HG03342 (cell line): ENCODE measurements around the gene C19orf25.
"Not testable (repeated sequence)": the region's sequence is repeated elsewhere in the genome, so short reads cannot be mapped to it uniquely, and the experiment has no call there.

Experiments
- ATAC-seq: cut with Tn5 transposase; IDR thresholded peaks from one replicate; pipeline ENCODE4 v1.9.1; 2021; ENCODE audit warnings: mild to moderate bottlenecking, moderate library complexity; ENCODE audit not compliant: unreplicated experiment

The C19orf25 gene

GRCh38 chr19:1449467-1450442, 29.3 kb downstream of the C19orf25 start, which contains the start of gene APC2:
Gene APC2 (plus strand): TSS chr19:1450121. CDS start chr19:1453002, 2,881 bp downstream.
- no peak for ATAC-seq

DNA sequence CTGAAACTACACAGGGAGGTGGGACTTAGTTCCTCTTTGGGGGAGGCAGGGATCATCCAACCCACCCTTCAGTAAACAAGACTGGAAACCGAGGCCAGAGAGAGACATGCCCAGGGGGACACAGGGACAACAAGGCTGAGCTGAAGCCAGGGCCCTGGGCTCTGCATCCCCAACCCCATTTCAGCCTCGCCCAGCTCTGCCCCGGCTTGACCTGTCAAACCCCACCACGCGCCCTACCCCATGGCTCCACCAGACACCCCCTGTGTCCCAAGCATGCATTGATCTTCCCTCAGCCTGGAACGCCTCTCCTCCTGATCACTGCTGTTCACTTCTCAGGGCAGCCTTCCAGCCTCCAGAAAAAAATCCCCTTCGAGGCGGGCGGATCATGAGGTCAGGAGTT, 31.1 kb downstream of the C19orf25 start:
- no peak for ATAC-seq

DNA sequence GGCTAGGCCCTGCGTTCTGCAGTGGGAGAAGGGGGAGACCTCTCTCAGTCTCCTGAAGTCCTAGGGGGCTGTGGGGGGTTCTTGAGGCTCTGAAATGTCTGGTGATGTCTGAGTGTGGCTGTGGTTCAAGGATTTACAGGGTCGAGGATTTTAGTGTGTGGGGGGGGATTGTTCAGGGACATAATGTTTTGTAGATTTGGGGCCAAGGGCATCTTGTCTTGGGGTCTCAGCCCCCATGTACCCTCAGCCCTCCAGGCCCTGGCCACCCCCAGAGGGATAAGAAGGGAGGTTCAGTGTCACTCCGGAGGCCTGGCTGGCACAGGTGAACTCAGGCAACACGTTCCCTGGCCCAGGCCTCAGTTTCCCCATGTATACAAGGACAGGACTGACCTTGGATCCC, 31.5 kb downstream of the C19orf25 start:
- no peak for ATAC-seq

DNA sequence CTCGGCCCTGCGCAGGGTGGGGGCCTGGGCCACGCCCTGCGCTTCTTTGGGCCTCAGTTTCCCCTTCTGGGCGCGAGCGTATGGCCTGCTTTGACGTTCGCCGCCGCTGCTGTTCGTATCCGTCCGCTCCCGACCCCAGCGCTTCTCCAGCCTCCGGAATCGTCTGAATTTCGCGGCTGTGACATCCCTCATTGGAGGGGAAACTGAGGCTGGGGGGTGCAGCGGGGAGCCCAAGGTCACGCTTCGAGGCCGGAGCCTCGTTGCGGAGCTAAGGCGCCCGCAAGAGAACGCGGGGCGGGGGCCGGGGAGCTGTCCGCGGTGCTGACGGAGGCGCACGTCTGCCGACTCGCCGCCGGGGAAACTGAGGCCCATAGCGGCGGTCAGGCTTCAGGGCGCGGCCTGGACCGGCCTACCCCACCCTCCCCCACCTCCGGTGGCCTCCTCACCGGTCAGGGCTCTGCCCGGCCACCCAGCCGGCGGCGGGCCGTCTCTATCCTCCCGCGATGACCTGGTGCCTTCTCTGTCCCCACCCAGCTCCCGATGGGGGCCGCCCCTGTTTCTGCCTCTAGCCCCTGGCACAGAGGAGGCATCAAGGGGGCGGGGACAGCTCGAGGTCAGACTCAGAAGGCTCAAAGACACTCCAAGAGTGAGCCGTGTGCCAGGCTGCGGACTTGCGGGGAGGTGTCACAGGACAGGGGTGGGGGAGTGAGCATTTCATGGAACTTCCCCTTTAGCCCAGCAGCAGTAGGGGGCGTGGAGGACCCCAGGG, 32.1 kb downstream of the C19orf25 start:
- ATAC-seq, result no peak

DNA sequence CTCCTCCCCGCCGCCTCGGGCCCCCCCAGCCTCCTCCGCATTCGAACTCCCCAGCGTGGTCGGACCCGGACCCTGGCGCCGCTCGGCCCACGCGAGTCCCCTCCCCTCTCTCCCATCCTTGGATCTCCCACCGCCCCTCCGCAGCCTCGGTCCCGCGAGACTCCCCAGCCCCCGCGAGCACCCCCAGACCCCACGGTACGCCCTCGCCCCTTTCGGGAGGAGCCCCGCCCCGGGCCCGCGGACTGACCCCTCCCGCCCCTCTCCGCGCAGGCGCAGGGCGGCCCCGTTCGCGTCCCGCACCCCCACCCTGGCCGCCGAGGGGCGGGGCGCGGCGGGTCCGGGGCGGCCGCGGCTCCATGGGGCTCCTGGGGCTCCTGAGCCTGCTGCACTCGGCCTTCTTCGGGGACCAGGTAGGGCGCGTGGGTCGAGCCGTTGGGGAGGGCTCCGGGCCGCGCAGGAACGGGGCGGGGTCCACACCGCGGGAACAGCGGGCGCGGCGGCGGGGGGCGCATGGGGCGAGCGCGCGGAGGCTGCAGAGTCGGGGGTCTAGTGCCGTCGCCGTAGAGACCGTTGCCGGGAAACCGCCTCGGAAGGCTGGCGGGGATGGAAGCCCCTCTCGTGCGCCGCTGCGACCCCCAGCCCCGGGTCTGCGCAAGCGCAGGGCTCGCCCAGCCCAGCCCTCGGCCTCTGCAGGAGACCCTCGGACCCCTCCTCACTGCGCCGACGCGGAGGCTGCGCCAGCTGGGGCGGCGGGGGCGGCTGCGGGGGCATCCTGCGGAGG, 32.9 kb downstream of the C19orf25 start:
- no peak for ATAC-seq

DNA sequence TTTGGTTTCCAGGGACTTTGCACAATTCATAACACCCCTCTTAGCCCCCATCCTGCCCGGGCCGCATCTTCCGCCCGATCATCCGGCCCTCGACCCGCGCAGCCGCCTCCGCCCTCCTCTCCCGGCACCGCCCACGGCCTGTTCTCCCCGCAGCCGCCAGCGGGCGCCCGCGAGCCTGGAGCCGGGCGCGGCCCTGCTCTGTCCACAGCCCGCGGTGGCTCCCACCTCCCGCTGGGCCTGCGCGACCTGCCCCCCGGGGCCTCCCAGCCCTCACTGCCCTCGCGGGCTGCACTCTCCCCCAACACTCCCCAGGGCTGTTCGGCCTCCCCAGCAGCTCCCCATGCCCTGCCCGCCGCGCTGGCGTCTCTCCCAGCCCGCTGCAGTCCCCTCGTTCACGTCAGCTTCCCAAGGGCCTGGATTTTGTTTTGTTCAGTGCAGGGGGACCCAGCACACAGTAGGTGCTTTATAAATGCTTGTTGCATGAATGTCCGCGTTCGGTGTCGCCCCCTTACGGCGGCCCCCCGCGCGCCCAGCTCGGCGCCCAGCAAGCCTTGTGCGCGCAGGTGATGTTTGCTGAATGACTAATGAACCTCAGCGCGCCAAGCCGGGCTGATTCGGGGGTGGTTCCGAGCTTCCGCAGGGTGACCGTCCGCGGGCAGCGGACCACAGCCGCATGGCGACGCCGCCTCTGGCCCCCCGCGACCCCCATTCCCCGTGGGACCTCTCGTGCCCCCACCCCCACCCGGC, 33.7 kb downstream of the C19orf25 start:
- ATAC-seq, result no peak

DNA sequence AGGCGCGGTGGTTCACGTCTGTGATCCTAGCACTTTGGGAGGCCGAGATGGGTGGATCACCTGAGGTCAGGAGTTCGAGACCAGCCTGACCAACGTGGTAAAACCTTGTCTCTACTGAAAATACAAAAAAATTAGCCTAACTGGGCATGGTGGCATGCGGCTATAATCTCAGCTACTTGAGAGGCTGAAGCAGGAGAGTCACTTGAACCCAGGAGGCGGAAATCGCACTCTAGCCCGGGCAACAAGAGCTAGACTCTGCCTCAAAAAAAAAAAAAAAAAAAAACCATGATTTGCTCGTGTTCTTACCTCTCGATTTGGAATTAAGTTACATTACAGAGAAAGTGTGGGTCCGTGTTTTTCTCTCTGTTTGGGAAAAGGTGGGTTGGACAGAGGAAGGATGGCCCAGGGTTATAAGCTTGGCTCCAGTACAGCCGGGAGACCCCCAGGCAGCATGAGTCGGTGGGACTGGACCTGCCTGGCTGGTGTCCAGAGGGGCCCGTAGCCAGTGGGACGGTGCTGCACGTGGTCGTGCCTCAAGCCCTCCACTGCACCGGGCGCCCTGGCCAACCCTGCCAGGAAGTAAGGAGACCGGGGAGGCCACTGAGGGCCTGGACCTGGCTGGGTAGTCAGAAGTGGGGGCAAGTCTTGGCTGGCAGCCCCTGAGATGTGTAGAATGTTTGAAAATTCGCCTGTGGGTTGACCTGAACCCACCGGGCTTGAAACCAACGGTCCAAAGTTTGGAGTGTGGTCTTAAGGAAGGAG, 37.2 kb downstream of the C19orf25 start:
- ATAC-seq, result no peak

DNA sequence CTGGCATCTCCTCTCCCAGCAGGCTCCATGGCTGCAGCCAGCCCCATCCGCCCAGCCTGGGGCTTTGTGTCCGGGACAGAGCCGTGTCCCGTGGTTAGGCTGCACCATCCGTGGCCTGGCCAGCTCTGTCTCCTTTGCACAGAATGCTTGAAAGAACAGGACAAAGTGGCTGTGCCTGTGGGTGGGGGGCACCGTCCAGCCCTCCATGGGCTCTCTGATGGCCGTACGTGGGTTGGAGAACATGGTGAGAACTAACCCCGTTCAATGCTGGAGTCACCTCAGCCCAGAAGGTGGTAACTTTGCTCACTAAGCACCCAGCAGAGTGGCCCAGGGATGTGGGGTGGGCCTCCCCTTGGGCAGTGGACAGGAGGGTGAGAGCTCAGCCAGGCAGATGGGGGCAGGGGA, 38.0 kb downstream of the C19orf25 start:
- ATAC-seq, result no peak

- no peak for ATAC-seq
Measured at GRCh38 chr19:1440418-1440801, 38.6 kb downstream of the C19orf25 start.

DNA sequence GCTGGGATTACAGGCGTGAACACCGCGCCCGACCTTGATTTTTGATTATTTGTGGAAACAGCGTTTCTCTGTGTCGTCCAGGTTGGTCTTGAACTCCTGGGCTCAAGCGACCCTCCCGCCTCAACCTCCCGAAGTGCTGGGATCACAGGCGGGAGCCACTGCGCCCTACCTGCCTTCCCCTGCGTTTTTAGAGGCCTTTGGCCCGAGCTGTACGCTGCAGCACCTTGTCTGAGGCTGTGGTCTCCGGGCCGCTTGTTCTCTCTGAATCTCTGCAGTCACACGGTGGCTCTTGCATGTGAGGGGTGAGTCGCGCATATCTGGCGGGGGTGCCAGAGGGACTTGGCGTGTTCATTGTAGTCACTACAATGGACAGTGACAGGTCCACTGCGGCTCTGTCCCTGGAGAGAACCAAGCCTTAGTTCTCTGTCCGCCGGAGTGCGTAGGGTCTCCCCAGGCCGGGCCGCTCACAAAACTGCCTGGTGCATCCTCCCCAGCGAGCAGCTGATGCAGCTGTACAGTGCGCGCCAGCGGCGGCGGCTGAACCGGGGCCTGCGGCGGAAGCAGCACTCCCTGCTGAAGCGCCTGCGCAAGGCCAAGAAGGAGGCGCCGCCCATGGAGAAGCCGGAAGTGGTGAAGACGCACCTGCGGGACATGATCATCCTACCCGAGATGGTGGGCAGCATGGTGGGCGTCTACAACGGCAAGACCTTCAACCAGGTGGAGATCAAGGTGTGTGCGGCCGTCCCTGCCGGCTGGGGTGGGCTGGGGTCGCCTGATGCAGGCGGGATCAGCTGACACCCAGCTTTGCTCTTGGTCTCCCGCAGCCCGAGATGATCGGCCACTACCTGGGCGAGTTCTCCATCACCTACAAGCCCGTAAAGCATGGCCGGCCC, 39.2 kb downstream of the C19orf25 start:
- ATAC-seq, result not testable (repeated sequence)

- no peak for ATAC-seq
Measured at GRCh38 chr19:1438933-1439354, 40.1 kb downstream of the C19orf25 start.

GRCh38 chr19:1438035-1438932, 40.7 kb downstream of the C19orf25 start, which contains the start of gene RPS15:
Gene RPS15 (plus strand): TSS chr19:1438396. CDS start chr19:1438426, 30 bp downstream.
- peak; percentile 85 for ATAC-seq

DNA sequence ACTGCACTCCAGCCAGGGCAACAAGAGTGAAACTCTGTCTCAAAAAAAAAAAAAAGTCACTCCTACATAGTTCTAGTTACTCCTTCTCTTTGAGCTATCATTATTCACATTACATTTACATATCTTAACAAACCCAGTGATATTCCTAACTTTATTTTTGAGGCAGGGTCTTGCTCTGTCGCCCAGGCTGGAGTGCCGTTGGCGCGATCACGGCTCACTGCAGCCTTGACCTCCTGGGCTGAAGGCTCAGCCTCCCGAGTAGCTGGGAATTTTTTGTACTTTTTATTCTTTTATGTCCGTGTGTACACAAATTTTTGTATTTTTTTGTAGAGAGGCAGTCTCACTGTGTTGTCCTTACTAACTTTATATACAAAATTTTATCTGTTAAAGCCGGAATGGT, 41.4 kb downstream of the C19orf25 start:
- ATAC-seq, result no peak

DNA sequence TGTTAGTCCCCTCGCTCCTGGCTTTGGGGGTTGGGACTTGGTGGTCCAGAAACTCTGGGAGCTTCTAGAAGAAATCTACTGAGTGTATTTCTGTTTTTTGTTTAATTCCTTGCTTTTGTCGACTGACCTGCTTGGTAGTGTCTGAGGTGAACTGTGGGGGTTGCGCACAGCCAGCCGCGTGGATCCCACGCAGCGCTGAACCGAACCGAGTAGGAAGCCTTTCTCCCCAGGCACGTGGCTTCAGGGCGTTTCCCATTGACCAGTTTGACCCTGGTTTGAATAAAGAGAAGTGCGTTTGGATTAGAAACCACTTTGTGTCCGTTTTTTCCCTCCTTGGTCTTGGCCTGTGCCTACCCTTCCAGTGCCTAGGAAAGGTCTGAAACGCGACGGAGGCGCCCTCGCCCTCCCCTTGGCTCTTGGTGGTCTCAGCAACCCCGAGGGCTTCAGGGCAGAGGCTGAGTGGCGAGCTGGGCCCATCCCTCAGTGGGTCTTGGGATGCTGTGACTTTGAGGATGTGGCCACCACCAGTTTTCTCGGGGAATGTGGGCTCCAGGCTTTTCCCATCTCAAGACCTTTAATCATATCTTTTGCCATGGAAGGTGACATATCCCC, 43.5 kb downstream of the C19orf25 start:
- ATAC-seq, result no peak

GRCh38 chr19:1434577-1435060, 44.4 kb downstream of the C19orf25 start:
- ATAC-seq, result no peak

DNA sequence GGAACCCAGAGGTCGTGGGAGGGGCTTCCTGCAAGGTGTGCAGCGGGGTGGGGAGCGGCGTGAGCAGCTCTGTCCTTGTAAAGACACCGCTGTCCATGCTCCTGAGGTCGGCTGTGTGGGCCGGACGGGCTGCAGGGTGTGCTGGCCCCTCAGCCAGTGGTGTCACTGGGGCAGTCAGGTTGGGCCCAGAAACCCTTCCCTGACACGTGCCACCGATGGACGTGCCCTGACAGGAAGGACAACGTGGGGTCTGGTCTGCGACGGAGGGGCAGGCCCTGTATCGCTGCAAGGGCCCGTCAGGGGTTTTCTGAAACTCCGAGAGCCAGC, 45.0 kb downstream of the C19orf25 start:
- no peak for ATAC-seq
